ENCODE data around the gene RFX8.

GRCh38 chr2:101367508-101367907 is 107.4 kb downstream of the RFX8 start:
- TF ChIP-seq GATA2 (CRISPR knock-in tag; IDR thresholded peaks at IDR 0.05) (no peak), RXRA (IDR thresholded peaks at IDR 0.05; ENCODE audit: borderline replicate concordance, low read depth) (no peak), YY1 (IDR thresholded peaks at IDR 0.05; ENCODE audit: low read depth) (no peak)

Measured in SK-N-SH (cell line).